ENCODE measurements around the gene SLFNL1.

Gene SLFNL1

GRCh38 chr1:41021526-41022308, at the start of gene SLFNL1:
Gene SLFNL1, minus strand, starts transcription at chr1:41021725. Its CDS starts 1,065 bp downstream, at chr1:41020660.
- no peak for DNase-seq

DNA sequence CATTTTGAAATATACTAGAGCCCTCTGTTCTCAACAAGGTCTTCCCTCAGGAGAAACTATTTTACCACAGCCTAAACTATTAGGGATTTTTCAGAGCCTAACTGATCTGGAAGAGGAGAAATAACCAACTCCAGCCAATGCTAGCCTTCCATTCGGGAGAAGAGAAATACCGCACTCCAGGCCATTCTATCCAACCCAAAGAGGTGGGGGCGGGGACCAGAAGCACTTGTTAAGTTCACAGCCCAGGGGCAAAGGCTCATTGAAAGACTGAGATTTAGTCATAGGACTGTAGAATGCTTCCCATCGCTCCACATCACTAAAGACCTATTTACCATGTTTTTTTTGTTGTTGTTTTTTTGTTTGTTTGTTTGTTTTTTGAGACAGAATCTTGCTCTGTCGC, 35.4 kb upstream of the SLFNL1 start:
- no peak for DNase-seq

- no peak for DNase-seq
These were observed 31.8 kb upstream of the SLFNL1 start for GRCh38 chr1:41053316-41053715.

- DNase-seq = no peak
These were observed 29.5 kb upstream of the SLFNL1 start for GRCh38 chr1:41051022-41051421.

DNA sequence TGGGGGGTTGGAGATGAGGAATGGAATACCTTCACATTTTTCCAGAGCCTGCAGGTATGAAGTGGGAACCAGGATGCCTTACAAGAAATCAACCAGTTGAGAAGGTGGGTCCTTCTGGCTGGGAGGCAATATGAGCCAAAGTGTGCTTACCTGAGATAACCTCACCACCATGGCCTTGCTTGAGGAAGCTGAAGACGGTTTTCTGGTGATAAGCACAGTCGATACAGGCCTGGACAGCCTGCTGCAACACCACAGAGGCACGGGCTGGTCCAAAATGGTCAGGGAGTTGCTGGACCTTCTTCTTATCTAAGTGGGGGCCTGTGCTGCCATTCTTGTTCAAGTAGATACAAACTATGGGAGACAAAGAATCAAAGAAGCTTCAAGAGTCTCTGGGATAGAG, 27.0 kb upstream of the SLFNL1 start:
- no peak for DNase-seq

DNA sequence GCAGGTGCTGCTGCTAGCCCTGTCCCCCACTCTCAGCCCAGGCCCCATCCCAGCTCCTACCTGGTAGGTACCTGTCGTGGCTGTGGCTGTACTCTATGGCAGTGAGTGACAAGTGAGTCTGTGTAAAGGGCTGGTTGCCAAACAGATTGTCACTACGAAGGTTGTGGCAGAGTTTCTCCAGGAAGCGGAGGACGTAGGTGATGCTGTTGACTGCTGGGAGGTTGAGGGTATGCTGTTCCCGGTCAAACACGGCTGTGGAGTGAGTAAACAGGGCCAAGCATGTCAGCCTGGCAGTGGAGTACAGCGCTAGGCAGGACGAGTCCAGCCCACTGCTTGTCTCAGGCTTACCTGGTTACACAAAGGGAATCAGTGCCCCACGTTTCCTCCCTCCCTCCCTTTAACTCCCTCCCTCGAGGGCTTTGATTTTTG, 24.8 kb upstream of the SLFNL1 start:
- no peak for DNase-seq

DNA sequence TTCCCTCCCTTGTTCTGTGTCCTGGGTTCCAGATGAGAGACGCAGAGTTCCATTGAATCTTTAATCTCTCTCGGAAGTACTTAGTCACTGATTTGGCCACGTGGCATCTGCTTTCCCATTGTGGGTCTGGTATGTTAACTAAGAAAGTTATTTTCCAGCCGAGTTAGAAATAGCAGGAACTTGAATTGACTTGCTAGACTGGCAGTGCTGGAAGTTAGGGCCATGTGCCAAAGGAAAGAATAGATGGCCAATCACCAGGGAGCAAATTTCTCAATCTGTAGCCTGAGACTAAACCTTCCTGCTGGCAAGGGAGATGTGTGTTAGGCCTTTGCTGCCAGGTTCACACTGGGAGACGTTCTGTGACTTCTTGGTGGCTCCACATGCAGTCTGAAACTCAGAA, 24.2 kb upstream of the SLFNL1 start:
- DNase-seq = no peak

DNA sequence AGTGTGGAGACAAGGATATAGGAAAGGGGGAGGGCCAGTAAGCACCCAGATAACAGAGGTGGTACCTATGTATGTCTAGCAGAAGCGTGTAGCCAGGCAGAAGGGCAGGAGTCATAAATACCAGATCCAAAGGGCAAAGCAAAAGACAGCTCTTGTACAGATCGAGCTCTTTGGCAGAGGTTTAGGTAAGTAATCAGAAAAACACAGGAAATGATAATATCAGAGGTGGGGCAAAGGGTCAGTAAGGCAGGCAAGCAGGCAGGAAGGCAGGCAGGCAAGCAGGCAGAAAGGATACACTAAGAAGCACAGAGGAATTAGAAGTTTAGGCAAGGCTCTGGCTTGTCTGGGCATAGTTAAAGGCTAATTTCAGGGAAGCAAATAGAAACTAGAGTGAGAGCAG, 22.7 kb upstream of the SLFNL1 start:
- no peak for DNase-seq

GRCh38 chr1:41041614-41042270, 20.2 kb upstream of the SLFNL1 start:
- DNase-seq = no peak

- DNase-seq = no peak
These were observed 16.6 kb upstream of the SLFNL1 start for GRCh38 chr1:41038110-41038509.

GRCh38 chr1:41037116-41037903, 15.8 kb upstream of the SLFNL1 start:
- no peak for DNase-seq

GRCh38 chr1:41033272-41033671, 11.7 kb upstream of the SLFNL1 start:
- DNase-seq = no peak

GRCh38 chr1:41032147-41032546, 10.6 kb upstream of the SLFNL1 start:
- no peak for DNase-seq

DNA sequence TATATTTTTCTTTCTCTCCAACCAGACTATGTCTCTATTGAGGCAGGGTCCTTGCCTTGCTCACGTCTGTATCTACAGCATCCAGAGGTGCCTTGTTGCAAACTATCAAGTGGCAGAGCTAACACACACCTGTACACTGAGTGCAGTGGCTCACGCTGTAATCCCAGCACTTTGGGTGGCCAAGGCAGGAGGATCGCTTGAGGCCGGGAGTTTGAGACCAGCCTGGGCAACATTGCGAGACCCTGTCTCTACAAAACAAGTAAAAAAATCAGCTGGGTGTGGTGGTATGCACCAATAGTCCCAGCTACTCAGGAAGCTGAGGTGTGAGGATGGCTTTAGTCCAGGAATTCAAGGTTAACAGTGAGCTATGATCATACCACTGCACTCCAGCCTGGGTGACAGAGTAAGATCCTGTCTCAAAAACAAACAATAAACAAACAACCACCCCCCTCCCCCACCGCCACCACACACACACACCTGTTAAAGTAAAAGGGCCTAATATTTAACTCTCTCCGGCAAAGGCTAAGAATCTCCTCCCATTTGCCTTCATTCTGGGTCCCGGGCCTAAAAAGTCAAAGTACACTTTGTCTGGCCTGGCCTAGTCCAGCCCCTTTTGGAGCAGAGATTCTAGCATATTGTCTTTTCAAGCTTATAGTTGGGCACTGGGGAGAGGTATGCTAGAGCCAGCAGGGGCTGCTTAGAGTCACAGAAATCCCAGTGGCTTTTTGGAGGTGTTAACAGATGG, 9.5 kb upstream of the SLFNL1 start:
- DNase-seq = no peak

GRCh38 chr1:41028034-41028642, 6.6 kb upstream of the SLFNL1 start:
- no peak for DNase-seq

DNA sequence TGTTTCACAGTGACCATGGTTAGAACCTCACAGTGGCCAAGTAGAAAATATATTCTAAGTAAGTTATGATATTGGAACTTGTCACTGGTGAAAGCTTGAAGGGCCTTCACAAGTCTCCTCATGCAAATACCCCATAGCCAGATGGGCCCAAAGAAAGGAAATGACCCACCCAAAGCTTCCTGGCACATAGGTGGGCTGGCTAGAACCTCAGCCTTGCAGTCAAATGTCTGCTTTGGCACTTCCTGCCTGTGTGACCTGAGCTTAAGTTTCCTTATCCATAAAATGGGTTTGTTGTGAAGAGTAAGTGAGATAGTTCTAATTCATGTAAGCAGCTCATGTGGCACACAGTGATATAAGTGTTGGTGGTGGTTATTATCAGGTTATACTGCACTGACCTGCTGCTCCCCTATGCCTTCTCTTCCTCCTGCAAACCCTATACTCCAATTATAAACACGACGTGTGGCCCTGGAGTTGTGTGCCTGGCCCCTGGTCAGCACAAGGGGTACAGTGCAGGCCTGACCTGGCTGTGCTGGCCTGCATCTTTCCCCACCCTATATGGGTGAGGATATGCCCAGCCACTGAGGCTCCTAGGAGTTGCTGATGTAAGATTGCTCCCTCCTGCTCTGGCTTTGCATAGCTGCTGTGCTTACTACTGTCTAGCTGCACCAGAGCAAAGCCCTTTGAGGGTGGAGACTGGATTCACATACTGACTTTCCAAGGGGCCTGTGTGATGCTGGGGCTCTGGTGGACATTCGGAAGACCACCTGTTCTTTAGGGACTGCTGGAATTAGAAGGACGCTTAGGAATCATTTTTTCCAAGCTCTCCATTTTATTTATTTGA, 4.7 kb upstream of the SLFNL1 start:
- no peak for DNase-seq

GRCh38 chr1:41024953-41025352, 3.4 kb upstream of the SLFNL1 start:
- no peak for DNase-seq

DNA sequence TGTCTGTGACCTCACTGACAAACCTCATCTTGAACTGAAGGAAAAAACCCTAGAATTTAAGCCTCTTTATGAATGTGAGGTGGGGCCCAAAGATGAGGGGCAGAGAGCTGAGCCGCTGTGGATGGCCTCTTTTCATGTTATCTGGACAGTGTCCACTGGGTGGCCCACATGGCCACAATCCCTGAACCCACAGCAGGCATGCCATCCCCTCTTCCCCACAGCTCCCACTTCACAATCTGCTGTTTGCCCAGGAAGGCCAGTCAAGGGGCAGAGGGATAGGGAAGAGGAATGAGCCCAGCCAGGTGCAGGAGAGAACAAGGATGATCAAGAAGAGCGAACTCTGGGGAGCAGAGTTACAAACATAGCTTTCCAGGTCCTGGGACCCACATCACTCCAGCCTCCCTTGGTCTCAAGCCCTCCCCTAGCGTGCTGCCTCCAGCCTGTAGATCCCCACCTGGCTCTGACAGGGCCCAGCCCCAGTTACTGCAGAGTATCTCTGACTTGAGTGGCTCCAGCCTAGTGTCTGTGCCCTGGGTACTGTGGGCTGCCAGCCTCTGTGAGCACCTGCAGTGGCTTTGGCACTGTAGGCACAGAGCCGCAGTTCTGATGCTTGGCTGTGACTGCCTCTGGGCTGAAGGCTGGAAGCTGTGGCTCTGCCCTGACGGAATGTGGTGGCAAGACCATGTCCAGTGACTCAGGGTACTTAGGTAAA, 1.9 kb upstream of the SLFNL1 start:
- no peak for DNase-seq

- DNase-seq = no peak
These were observed 899 bp upstream of the SLFNL1 start for GRCh38 chr1:41022424-41022823.

DNA sequence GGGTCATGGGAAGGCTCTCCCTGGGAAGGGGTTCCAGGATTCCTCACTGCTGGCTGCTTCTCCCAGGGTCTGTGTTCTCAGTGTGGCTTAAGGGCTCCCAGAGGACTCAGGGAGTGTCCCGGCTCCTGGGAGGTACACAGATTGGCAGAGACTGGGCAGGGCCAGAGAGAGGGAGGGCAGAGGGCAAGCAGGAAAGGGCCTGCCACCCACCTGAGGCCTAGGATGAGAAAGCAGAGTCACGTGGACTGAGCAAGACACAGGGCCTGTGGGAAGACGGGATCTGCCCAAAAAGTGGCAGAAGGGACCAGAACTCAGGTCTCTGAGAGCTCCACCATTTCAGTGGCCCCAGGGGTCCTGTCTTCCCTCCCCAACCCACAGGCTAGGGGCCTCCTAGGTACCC, 871 bp downstream of the SLFNL1 start:
- no peak for DNase-seq

GRCh38 chr1:41020109-41020576, 1.4 kb downstream of the SLFNL1 start:
- no peak for DNase-seq
